HepG2 (cell line): ENCODE data around the gene EHBP1. TPM values are rescaled to one million over a fixed set of nuclear protein-coding genes. Genes with fewer than 3 reads are reported as not detected.

Experiments used
- EP300 ChIP-seq, 3 experiments: sonication (generic) in 1 of 3; formaldehyde crosslinking in 1 of 3; IDR thresholded peaks; 2 replicates each; pipeline versions ENCODE4 v1.5.1 to v1.6.1; 2011 to 2020; ENCODE audit warnings: low read depth in 2 of 3, low read length in 2 of 3, borderline replicate concordance in 1 of 3, improper control_type of control experiment in 1 of 3, mild to moderate bottlenecking in 1 of 3, missing genetic modification reagents in 1 of 3, moderate library complexity in 1 of 3
- HOXA9 ChIP-seq: sonication (generic); formaldehyde crosslinking; IDR thresholded peaks from 2 replicates; pipeline ENCODE4 v1.8.1; 2022; ENCODE audit warnings: missing genetic modification reagents, mild to moderate bottlenecking, moderate library complexity, borderline replicate concordance
- ISL2 ChIP-seq: sonication (generic); formaldehyde crosslinking; IDR thresholded peaks from 2 replicates; pipeline ENCODE4 v1.5.0; 2020; ENCODE audit warnings: missing genetic modification reagents
- KDM5B ChIP-seq: sonication (generic); formaldehyde crosslinking; IDR thresholded peaks from 2 replicates; pipeline ENCODE4 v1.4.0; 2020; ENCODE audit warnings: missing genetic modification reagents, mild to moderate bottlenecking, borderline replicate concordance
- NFIC ChIP-seq: IDR thresholded peaks from 2 replicates; pipeline ENCODE4 v1.6.1; 2012; ENCODE audit warnings: mild to moderate bottlenecking, low read length, inconsistent platforms
- SIX1 ChIP-seq: sonication (generic); formaldehyde crosslinking; IDR thresholded peaks from 2 replicates; pipeline ENCODE4 v1.4.0; 2020; ENCODE audit warnings: missing genetic modification reagents, borderline replicate concordance
- SMAD3 ChIP-seq: sonication (generic); formaldehyde crosslinking; IDR thresholded peaks from 2 replicates; pipeline ENCODE4 v1.4.0; 2020; ENCODE audit warnings: missing genetic modification reagents
- TOE1 ChIP-seq: sonication (generic); formaldehyde crosslinking; IDR thresholded peaks from 2 replicates; pipeline ENCODE4 v1.4.0; 2020; ENCODE audit warnings: mild to moderate bottlenecking, missing genetic modification reagents
- ZBTB10 ChIP-seq: sonication (generic); formaldehyde crosslinking; IDR thresholded peaks from 2 replicates; pipeline ENCODE4 v1.4.0; 2020; ENCODE audit warnings: missing genetic modification reagents, borderline replicate concordance
- ZNF205 ChIP-seq: IDR thresholded peaks from 2 replicates; pipeline ENCODE4 v1.6.1; 2018; ENCODE audit warnings: missing biosample characterization, missing genetic modification reagents
- ZNF34 ChIP-seq: sonication (generic); formaldehyde crosslinking; IDR thresholded peaks from 2 replicates; pipeline ENCODE4 v1.4.0; 2020; ENCODE audit warnings: mild to moderate bottlenecking, missing genetic modification reagents, borderline replicate concordance
- ZNF646 ChIP-seq: sonication (generic); formaldehyde crosslinking; IDR thresholded peaks from 2 replicates; pipeline ENCODE4 v1.9.0; 2021; ENCODE audit warnings: mild to moderate bottlenecking, missing genetic modification reagents
- polyA plus RNA-seq, 8 experiments: library from polyadenylated mRNA; depleted of rRNA in 3 of 8; stranded (reverse) in 7 of 8; unstranded in 1 of 8; fragments of >200 nt; fragmentation: Illumina TruSeq in 4 of 8; extraction: Trizol in 4 of 8; gene quantifications; 2 replicates each; pipeline versions ENCODE4 v1.2.1 to v1.2.3, GENCODE V29; 2011 to 2016; ENCODE audit warnings: low read depth in 4 of 8, missing spikeins in 1 of 8, mixed read lengths in 1 of 8; ENCODE audit not compliant: insufficient read depth in 1 of 8
- total RNA-seq, 5 experiments: library from RNA; depleted of rRNA; stranded (reverse); fragments of >200 nt; fragmentation: Illumina TruSeq; extraction: Trizol; gene quantifications; 2 replicates each; pipeline ENCODE4 v1.2.3, GENCODE V29; 2016; ENCODE audit warnings: low read depth in 1 of 5
- TF ChIP-seq, protein P1 (sequence below): sonication (generic); formaldehyde crosslinking; IDR thresholded peaks from 2 replicates; pipeline ENCODE4 v1.4.0; 2020; ENCODE audit warnings: missing genetic modification reagents
- TF ChIP-seq, protein P2 (sequence below): sonication (generic); formaldehyde crosslinking; IDR thresholded peaks from 2 replicates; pipeline ENCODE4 v1.5.0; 2020; ENCODE audit warnings: missing genetic modification reagents

EHBP1 gene
- total and polyA plus RNA-seq, 2 of the 13 experiments (the other 11 are each of a cell fraction or from before 2014, with no cell fraction given), result 93.5 to 146 TPM

GRCh38 chr2:63051042-63051794 is 345.7 kb downstream of the EHBP1 start (continued):
- TF ChIP-seq ZNF205 (CRISPR knock-in tag) (no peak), ZBTB10 (CRISPR knock-in tag) (0 out of 2 replicates have a peak, but pooled peaks have one; percentile 41), TOE1 (CRISPR knock-in tag) (0 out of 2 replicates have a peak, but pooled peaks have one; percentile 59), SMAD3 (CRISPR knock-in tag) (0 out of 2 replicates have a peak, but pooled peaks have one; percentile 49), KDM5B (CRISPR knock-in tag) (peak; percentile 69; the same call in 1 of the 2 replicates), ISL2 (peak; percentile 10), EP300 (IDR thresholded peaks at IDR 0.05; ENCODE audit: low read depth in 2 of 2, low read length in 2 of 2) (no peak), EP300 (CRISPR knock-in tag; IDR thresholded peaks at IDR 0.05; ENCODE audit: borderline replicate concordance) (no peak), ZNF34 (CRISPR knock-in tag) (no peak), NFIC (peak; percentile 2; the same call in 1 of the 2 replicates), SIX1 (CRISPR knock-in tag) (no peak), ZNF646 (CRISPR knock-in tag) (no peak), HOXA9 (CRISPR knock-in tag) (no peak)
- TF ChIP-seq, protein P1, sequence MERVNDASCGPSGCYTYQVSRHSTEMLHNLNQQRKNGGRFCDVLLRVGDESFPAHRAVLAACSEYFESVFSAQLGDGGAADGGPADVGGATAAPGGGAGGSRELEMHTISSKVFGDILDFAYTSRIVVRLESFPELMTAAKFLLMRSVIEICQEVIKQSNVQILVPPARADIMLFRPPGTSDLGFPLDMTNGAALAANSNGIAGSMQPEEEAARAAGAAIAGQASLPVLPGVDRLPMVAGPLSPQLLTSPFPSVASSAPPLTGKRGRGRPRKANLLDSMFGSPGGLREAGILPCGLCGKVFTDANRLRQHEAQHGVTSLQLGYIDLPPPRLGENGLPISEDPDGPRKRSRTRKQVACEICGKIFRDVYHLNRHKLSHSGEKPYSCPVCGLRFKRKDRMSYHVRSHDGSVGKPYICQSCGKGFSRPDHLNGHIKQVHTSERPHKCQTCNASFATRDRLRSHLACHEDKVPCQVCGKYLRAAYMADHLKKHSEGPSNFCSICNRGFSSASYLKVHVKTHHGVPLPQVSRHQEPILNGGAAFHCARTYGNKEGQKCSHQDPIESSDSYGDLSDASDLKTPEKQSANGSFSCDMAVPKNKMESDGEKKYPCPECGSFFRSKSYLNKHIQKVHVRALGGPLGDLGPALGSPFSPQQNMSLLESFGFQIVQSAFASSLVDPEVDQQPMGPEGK (CRISPR knock-in tag), result peak; percentile 59; the same call in 1 of the 2 replicates
- TF ChIP-seq, protein P2, sequence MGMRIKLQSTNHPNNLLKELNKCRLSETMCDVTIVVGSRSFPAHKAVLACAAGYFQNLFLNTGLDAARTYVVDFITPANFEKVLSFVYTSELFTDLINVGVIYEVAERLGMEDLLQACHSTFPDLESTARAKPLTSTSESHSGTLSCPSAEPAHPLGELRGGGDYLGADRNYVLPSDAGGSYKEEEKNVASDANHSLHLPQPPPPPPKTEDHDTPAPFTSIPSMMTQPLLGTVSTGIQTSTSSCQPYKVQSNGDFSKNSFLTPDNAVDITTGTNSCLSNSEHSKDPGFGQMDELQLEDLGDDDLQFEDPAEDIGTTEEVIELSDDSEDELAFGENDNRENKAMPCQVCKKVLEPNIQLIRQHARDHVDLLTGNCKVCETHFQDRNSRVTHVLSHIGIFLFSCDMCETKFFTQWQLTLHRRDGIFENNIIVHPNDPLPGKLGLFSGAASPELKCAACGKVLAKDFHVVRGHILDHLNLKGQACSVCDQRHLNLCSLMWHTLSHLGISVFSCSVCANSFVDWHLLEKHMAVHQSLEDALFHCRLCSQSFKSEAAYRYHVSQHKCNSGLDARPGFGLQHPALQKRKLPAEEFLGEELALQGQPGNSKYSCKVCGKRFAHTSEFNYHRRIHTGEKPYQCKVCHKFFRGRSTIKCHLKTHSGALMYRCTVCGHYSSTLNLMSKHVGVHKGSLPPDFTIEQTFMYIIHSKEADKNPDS (CRISPR knock-in tag), result no peak
